SK-N-SH (cell line): Measurements from ENCODE around the gene MECP2.

Source experiments
- FOXM1 ChIP-seq: IDR thresholded peaks from 2 replicates; pipeline ENCODE4 v1.4.0; 2012; ENCODE audit warnings: low read depth, mild to moderate bottlenecking
- GABPA ChIP-seq: IDR thresholded peaks from 2 replicates; pipeline ENCODE4 v1.4.0; 2012; ENCODE audit warnings: low read depth, mild to moderate bottlenecking
- JUND ChIP-seq: IDR thresholded peaks from 2 replicates; pipeline ENCODE4 v1.4.0; 2012
- MEF2A ChIP-seq: IDR thresholded peaks from 2 replicates; pipeline ENCODE4 v1.4.0; 2012; ENCODE audit warnings: low read depth, borderline replicate concordance
- NRF1 ChIP-seq: IDR thresholded peaks from 2 replicates; pipeline ENCODE4 v1.6.1; 2012; ENCODE audit warnings: low read depth, mild to moderate bottlenecking, low read length
- POLR2AphosphoS5 ChIP-seq: IDR thresholded peaks from 2 replicates; pipeline ENCODE4 v1.6.1; 2012; ENCODE audit warnings: low read depth, low read length
- TAF1 ChIP-seq: IDR thresholded peaks from 2 replicates; pipeline ENCODE4 v1.6.1; 2012; ENCODE audit warnings: low read depth, mild to moderate bottlenecking, low read length, moderate library complexity, borderline replicate concordance
- TF ChIP-seq, protein P1 (sequence below): fragments of 150-350 bp; IDR thresholded peaks from 2 replicates; pipeline ENCODE4 v1.6.1; 2017; ENCODE audit warnings: antibody characterized with exemption, low read length, low read depth, borderline replicate concordance
- TF ChIP-seq, protein P2 (sequence below): IDR thresholded peaks from 2 replicates; pipeline ENCODE4 v1.4.0; 2012; ENCODE audit warnings: low read depth
- TF ChIP-seq, protein P3 (sequence below): fragments of 200-600 bp; sonication (generic); IDR thresholded peaks from 2 replicates; pipeline ENCODE4 v1.6.1; 2017; ENCODE audit warnings: antibody characterized with exemption, mild to moderate bottlenecking, moderate library complexity
- TF ChIP-seq, protein P4 (sequence below): IDR thresholded peaks from 2 replicates; pipeline ENCODE4; 2012

DNA sequence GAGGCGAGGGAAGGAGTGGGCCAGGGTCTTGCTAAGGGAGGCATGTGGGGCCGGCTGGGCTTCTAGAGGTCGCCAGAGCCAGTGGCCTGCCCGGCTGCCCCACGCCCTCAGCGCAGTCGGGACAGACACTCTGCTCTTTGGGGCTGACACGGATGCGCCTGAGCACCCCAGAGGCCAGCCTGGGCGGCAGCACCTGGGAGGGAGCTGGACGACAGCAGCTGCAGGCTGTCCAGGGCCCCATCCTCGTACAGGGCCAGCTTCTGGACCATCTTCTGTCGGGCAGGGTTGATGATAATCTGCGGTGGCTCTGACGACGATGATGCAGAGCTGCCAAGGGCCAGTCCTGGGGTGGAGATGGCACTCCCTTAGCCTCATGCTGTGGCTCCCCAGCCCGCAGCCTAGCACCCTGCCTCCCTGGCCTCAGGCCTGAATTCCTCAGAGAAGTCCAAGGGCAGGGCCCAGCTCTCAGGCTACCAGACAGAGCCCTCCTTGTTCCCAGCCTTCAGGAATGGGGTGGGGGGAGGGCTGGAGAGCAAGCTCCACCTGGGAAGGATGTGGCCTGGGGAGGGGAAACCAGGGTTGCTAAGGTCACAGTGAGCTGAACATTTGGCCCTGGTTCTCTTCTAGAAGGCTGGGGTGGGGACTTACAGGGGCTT, 85.1 kb downstream of the MECP2 start:
- TF ChIP-seq, protein P1, sequence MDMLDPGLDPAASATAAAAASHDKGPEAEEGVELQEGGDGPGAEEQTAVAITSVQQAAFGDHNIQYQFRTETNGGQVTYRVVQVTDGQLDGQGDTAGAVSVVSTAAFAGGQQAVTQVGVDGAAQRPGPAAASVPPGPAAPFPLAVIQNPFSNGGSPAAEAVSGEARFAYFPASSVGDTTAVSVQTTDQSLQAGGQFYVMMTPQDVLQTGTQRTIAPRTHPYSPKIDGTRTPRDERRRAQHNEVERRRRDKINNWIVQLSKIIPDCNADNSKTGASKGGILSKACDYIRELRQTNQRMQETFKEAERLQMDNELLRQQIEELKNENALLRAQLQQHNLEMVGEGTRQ, result no peak
- TF ChIP-seq FOXM1, result no peak
- TF ChIP-seq, protein P2, sequence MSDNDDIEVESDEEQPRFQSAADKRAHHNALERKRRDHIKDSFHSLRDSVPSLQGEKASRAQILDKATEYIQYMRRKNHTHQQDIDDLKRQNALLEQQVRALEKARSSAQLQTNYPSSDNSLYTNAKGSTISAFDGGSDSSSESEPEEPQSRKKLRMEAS, result no peak
- TF ChIP-seq, protein P3, sequence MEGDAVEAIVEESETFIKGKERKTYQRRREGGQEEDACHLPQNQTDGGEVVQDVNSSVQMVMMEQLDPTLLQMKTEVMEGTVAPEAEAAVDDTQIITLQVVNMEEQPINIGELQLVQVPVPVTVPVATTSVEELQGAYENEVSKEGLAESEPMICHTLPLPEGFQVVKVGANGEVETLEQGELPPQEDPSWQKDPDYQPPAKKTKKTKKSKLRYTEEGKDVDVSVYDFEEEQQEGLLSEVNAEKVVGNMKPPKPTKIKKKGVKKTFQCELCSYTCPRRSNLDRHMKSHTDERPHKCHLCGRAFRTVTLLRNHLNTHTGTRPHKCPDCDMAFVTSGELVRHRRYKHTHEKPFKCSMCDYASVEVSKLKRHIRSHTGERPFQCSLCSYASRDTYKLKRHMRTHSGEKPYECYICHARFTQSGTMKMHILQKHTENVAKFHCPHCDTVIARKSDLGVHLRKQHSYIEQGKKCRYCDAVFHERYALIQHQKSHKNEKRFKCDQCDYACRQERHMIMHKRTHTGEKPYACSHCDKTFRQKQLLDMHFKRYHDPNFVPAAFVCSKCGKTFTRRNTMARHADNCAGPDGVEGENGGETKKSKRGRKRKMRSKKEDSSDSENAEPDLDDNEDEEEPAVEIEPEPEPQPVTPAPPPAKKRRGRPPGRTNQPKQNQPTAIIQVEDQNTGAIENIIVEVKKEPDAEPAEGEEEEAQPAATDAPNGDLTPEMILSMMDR, result no peak
- no peak for TF ChIP-seq GABPA
- no peak for TF ChIP-seq TAF1
- TF ChIP-seq, protein P4, sequence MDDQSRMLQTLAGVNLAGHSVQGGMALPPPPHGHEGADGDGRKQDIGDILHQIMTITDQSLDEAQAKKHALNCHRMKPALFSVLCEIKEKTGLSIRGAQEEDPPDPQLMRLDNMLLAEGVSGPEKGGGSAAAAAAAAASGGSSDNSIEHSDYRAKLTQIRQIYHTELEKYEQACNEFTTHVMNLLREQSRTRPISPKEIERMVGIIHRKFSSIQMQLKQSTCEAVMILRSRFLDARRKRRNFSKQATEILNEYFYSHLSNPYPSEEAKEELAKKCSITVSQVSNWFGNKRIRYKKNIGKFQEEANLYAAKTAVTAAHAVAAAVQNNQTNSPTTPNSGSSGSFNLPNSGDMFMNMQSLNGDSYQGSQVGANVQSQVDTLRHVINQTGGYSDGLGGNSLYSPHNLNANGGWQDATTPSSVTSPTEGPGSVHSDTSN, result no peak
- TF ChIP-seq MEF2A, result no peak
- TF ChIP-seq POLR2AphosphoS5, result no peak
- TF ChIP-seq JUND, result no peak
- no peak for TF ChIP-seq NRF1
